ENCODE data around the gene LHFPL6.

The LHFPL6 gene

GRCh38 chr13:39602614-39603366 is at the start of gene LHFPL6:
LHFPL6 (minus strand) TSS chr13:39603193.
- Mint-ChIP-seq H3K27me3 (peaks cover 63% of the 10 kb centered on the region), H3K4me1 (ENCODE audit: low read depth) (peaks cover 13% of the 10 kb centered on the region), H3K4me3 (peak within 1 kb of the TSS; percentile 76), H3K36me3 (ENCODE audit: low read depth) (no peaks in the 10 kb centered on the region), H3K9me3 (no peaks in the 10 kb centered on the region), H3K27ac (no peak within 1 kb of the TSS)
- DNase-seq = peak; percentile 76

GRCh38 chr13:39646122-39646521 is 43.1 kb upstream of the LHFPL6 start:
- no peaks in the 10 kb centered on the region for H3K36me3 Mint-ChIP-seq (ENCODE audit: low read depth)
- no peaks in the 10 kb centered on the region for H3K9me3 Mint-ChIP-seq
- H3K4me3 Mint-ChIP-seq = no peak overlapping the region
- no peak overlapping the region for H3K27ac Mint-ChIP-seq
- no peak for DNase-seq
- H3K27me3 Mint-ChIP-seq = peaks cover 6% of the 10 kb centered on the region
- H3K4me1 Mint-ChIP-seq (ENCODE audit: low read depth) = no peaks in the 10 kb centered on the region

GRCh38 chr13:39641645-39642044 is 38.7 kb upstream of the LHFPL6 start:
- no peak for DNase-seq
- Mint-ChIP-seq H3K4me3 (no peak overlapping the region), H3K36me3 (ENCODE audit: low read depth) (no peaks in the 10 kb centered on the region), H3K9me3 (peaks cover 8% of the 10 kb centered on the region), H3K27me3 (peaks cover 28% of the 10 kb centered on the region), H3K4me1 (ENCODE audit: low read depth) (no peaks in the 10 kb centered on the region), H3K27ac (no peak overlapping the region)

- DNase-seq = no peak
- Mint-ChIP-seq H3K4me1 (ENCODE audit: low read depth) (no peaks in the 10 kb centered on the region), H3K9me3 (peaks cover 8% of the 10 kb centered on the region), H3K36me3 (ENCODE audit: low read depth) (no peaks in the 10 kb centered on the region), H3K27ac (no peak overlapping the region), H3K4me3 (no peak overlapping the region), H3K27me3 (peaks cover 46% of the 10 kb centered on the region)
These were observed 34.9 kb upstream of the LHFPL6 start for GRCh38 chr13:39637890-39638289.

GRCh38 chr13:39635564-39635963 is 32.6 kb upstream of the LHFPL6 start:
- Mint-ChIP-seq H3K27ac (no peak overlapping the region), H3K36me3 (ENCODE audit: low read depth) (no peaks in the 10 kb centered on the region), H3K9me3 (peaks cover 26% of the 10 kb centered on the region), H3K4me3 (no peak overlapping the region), H3K4me1 (ENCODE audit: low read depth) (no peaks in the 10 kb centered on the region), H3K27me3 (peaks cover 47% of the 10 kb centered on the region)
- DNase-seq = no peak

- no peaks in the 10 kb centered on the region for H3K4me1 Mint-ChIP-seq (ENCODE audit: low read depth)
These were observed 30.0 kb upstream of the LHFPL6 start for GRCh38 chr13:39632994-39633393.

GRCh38 chr13:39631307-39631706 is 28.3 kb upstream of the LHFPL6 start:
- Mint-ChIP-seq H3K36me3 (ENCODE audit: low read depth) (no peaks in the 10 kb centered on the region), H3K4me1 (ENCODE audit: low read depth) (no peaks in the 10 kb centered on the region), H3K4me3 (no peak overlapping the region), H3K27me3 (peaks cover 24% of the 10 kb centered on the region), H3K27ac (no peak overlapping the region), H3K9me3 (peaks cover 18% of the 10 kb centered on the region)
- DNase-seq = no peak

More at GRCh38 chr13:39632994-39633393, 30.0 kb upstream of the LHFPL6 start:
- no peaks in the 10 kb centered on the region for H3K36me3 Mint-ChIP-seq (ENCODE audit: low read depth)
- H3K27me3 Mint-ChIP-seq = peaks cover 35% of the 10 kb centered on the region
- no peak overlapping the region for H3K27ac Mint-ChIP-seq
- H3K9me3 Mint-ChIP-seq = peaks cover 24% of the 10 kb centered on the region
- no peak overlapping the region for H3K4me3 Mint-ChIP-seq
- no peak for DNase-seq

- no peak for DNase-seq
- Mint-ChIP-seq H3K4me1 (ENCODE audit: low read depth) (no peaks in the 10 kb centered on the region), H3K27me3 (peaks cover 7% of the 10 kb centered on the region), H3K4me3 (no peak overlapping the region), H3K27ac (no peak overlapping the region), H3K36me3 (ENCODE audit: low read depth) (no peaks in the 10 kb centered on the region), H3K9me3 (no peaks in the 10 kb centered on the region)
These were observed 20.5 kb upstream of the LHFPL6 start for GRCh38 chr13:39623466-39623865.

- H3K4me3 Mint-ChIP-seq = no peak overlapping the region
- H3K27ac Mint-ChIP-seq = no peak overlapping the region
These were observed 15.6 kb upstream of the LHFPL6 start for GRCh38 chr13:39618561-39618960.

GRCh38 chr13:39616087-39616694 is 13.2 kb upstream of the LHFPL6 start:
- Mint-ChIP-seq H3K27ac (no peak overlapping the region), H3K4me3 (no peak overlapping the region), H3K36me3 (ENCODE audit: low read depth) (no peaks in the 10 kb centered on the region), H3K9me3 (no peaks in the 10 kb centered on the region), H3K27me3 (peaks cover 12% of the 10 kb centered on the region), H3K4me1 (ENCODE audit: low read depth) (no peaks in the 10 kb centered on the region)
- DNase-seq = no peak

More at GRCh38 chr13:39618561-39618960, 15.6 kb upstream of the LHFPL6 start:
- DNase-seq = no peak
- Mint-ChIP-seq H3K4me1 (ENCODE audit: low read depth) (no peaks in the 10 kb centered on the region), H3K36me3 (ENCODE audit: low read depth) (no peaks in the 10 kb centered on the region), H3K27me3 (peaks cover 12% of the 10 kb centered on the region), H3K9me3 (no peaks in the 10 kb centered on the region)

GRCh38 chr13:39612023-39612637 is 9.1 kb upstream of the LHFPL6 start:
- no peaks in the 10 kb centered on the region for H3K36me3 Mint-ChIP-seq (ENCODE audit: low read depth)
- no peaks in the 10 kb centered on the region for H3K9me3 Mint-ChIP-seq
- peaks cover 7% of the 10 kb centered on the region for H3K27me3 Mint-ChIP-seq
- no peak overlapping the region for H3K4me3 Mint-ChIP-seq
- H3K4me1 Mint-ChIP-seq (ENCODE audit: low read depth) = no peaks in the 10 kb centered on the region
- no peak overlapping the region for H3K27ac Mint-ChIP-seq
- DNase-seq = peak; percentile 34

- no peaks in the 10 kb centered on the region for H3K9me3 Mint-ChIP-seq
- H3K27ac Mint-ChIP-seq = no peak overlapping the region
- H3K4me3 Mint-ChIP-seq = no peak overlapping the region
- no peak for DNase-seq
- no peaks in the 10 kb centered on the region for H3K36me3 Mint-ChIP-seq (ENCODE audit: low read depth)
- H3K27me3 Mint-ChIP-seq = peaks cover 24% of the 10 kb centered on the region
- peaks cover 6% of the 10 kb centered on the region for H3K4me1 Mint-ChIP-seq (ENCODE audit: low read depth)
These were observed 4.9 kb upstream of the LHFPL6 start for GRCh38 chr13:39607876-39608275.

GRCh38 chr13:39605677-39606320 is 2.8 kb upstream of the LHFPL6 start:
- Mint-ChIP-seq H3K4me3 (no peak overlapping the region), H3K4me1 (ENCODE audit: low read depth) (peaks cover 13% of the 10 kb centered on the region), H3K27me3 (peaks cover 41% of the 10 kb centered on the region), H3K9me3 (no peaks in the 10 kb centered on the region), H3K27ac (no peak overlapping the region), H3K36me3 (ENCODE audit: low read depth) (no peaks in the 10 kb centered on the region)
- no peak for DNase-seq

GRCh38 chr13:39604756-39605155 is 1.8 kb upstream of the LHFPL6 start:
- Mint-ChIP-seq H3K27ac (no peak overlapping the region), H3K27me3 (peaks cover 52% of the 10 kb centered on the region), H3K36me3 (ENCODE audit: low read depth) (no peaks in the 10 kb centered on the region), H3K9me3 (no peaks in the 10 kb centered on the region), H3K4me3 (no peak overlapping the region), H3K4me1 (ENCODE audit: low read depth) (peaks cover 13% of the 10 kb centered on the region)
- DNase-seq = no peak
